LNCAP (cell line): ENCODE measurements around the gene CYTH1.

Experiments used
- TF ChIP-seq, protein P1 (sequence below): fragments of 450-650 bp; IDR thresholded peaks from 2 replicates; pipeline ENCODE4 v1.5.1; 2017; ENCODE audit warnings: mild to moderate bottlenecking

The CYTH1 gene

DNA sequence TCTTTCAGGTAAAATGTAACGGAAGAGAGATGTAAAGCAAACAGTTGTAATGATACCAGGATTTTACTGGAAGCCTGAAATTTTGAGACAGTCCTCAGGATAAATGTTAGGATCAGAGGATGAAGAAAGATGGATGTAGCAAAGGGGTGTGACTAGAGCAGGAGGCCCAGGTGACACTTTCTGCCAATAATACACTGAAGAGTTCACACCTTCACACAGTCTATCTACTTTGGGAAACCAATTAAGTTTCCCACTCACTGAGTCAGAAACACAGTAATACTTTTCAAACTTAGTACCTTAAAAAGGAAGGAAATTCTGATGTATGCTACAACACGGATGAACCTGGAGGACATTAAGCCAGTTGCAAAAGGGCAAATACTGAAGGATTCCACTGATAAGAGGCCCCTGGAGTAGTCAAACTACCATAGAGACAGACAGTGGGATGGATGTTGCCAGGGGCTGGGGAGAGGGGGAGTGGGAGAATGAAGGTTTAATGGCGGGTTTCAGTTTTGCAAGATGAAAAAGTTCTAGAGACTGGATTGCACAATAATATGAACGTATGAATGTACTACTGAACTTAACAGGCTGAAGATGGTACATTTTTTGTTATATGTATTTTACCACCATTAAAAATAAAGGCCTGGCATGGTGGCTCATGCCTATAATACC, 62.3 kb downstream of the CYTH1 start:
- TF ChIP-seq, protein P1, sequence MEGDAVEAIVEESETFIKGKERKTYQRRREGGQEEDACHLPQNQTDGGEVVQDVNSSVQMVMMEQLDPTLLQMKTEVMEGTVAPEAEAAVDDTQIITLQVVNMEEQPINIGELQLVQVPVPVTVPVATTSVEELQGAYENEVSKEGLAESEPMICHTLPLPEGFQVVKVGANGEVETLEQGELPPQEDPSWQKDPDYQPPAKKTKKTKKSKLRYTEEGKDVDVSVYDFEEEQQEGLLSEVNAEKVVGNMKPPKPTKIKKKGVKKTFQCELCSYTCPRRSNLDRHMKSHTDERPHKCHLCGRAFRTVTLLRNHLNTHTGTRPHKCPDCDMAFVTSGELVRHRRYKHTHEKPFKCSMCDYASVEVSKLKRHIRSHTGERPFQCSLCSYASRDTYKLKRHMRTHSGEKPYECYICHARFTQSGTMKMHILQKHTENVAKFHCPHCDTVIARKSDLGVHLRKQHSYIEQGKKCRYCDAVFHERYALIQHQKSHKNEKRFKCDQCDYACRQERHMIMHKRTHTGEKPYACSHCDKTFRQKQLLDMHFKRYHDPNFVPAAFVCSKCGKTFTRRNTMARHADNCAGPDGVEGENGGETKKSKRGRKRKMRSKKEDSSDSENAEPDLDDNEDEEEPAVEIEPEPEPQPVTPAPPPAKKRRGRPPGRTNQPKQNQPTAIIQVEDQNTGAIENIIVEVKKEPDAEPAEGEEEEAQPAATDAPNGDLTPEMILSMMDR, result no peak

DNA sequence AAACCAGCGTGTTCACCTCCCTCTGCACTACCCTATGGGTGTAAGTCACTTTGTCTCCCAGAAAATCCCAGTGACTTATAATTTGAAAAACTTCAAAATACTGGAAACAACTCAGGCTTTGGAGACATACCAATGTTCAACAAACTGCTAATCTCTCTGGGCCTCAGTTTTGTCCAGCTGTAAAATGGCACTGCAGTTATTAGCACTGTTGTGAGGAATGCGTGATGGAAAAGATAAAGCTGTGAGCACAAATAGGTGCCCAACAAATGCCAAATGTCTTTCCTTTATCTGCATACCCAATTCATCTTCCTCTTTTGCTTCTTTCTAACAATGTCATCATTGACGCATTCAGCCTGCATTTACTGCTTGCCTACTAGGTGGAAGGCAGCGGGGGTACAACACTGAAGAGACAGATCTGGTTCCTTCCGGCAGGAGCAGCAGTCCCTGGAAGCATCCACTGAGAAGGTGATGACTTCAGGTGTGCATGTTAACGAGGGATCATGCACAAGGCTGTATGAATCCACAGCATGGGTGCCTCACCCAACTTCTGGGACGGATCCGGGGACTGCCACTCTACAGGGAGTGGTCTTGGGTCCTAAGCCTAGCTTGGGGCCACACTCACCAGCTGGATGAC, 63.4 kb downstream of the CYTH1 start:
- TF ChIP-seq, protein P1, result no peak

DNA sequence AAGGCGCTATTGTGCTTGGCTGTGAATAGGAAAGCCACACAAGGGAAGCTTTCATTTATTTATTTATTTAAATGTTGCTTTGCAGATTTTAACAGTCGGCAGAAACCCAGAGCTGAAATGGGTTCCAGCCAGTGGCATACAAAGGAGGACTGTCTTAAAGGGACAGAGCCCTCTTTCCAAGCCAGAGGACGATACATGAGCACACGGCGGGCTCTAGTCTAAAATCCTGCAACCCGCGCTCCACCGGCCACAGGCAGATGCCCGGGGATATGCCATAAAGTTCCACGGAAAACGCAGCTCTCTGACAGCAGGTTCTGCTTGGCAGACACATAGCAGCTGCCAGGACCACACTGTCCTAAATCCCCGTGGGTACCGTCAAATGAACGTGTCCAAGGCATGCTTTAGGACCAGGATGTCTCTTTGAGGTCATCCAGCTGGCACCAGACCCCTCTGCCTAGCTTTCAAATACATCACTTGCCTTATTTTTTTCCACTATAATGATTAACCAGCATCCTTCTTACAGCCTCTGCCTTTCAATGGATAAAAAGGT, 64.6 kb downstream of the CYTH1 start:
- TF ChIP-seq, protein P1, result no peak

GRCh38 chr17:78716814-78717393, 65.2 kb downstream of the CYTH1 start:
- TF ChIP-seq, protein P1, result no peak

DNA sequence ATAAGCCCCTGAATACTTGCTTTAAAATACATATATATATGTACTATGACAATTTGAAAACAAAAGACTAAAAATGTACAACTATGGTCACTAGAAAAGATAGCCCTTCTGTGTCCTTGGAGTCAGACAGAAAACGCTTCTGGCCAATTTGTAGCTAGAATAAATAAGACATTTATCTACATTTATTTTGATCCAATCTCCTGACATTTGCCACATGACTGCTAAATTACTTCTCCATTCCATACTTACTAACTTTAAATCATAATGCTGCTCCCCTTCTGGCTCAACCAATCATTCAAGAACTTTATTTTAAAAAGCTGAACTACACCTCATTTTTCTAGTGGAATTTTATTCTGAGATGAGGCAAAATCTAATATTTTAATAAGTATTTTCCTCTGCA, 65.8 kb downstream of the CYTH1 start:
- TF ChIP-seq, protein P1, result no peak

DNA sequence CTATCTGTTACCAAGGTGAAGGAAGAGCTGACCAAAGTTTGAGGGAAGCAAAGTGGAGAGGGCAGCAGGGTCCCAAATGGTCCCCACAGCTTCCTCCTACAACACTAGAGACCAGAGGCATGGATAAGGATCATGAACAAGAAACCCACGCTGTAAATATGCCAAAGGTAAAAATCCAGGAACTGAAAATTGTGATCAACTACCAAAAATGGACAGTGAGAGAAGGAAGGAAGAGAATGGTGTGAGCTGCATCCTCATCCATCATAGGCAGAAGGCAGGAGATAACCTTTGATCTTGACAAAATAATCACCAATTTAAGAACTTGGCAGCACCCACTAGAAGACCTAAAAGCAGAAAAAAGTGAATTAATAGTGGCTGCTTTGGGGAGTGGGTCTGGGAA, 66.2 kb downstream of the CYTH1 start:
- TF ChIP-seq, protein P1, result no peak

GRCh38 chr17:78715000-78715771, 66.9 kb downstream of the CYTH1 start:
- TF ChIP-seq, protein P1, result no peak
